Activated CD4-positive, alpha-beta T cell treated with anti-CD3 and anti-CD28 coated beads, Interleukin-2, amount 10 ng/mL, durations not matched to agents 7 days and 5 days (primary cell): ENCODE measurements around the gene C12orf60. TPM values are rescaled to one million over a fixed set of nuclear protein-coding genes. Genes with fewer than 3 reads are reported as not detected.

Experiments
- CTCF ChIA-PET: fragments of 350-600 bp; sonication (Branson Sonifier 250); formaldehyde crosslinking; loops from one replicate; lab custom pipeline; 2021; ENCODE audit warnings: antibody characterized with exemption; lab: Charles Lee
- POLR2A ChIA-PET: fragments of 350-600 bp; sonication (Branson Sonifier 250); formaldehyde crosslinking; loops from one replicate; lab custom pipeline; 2021; ENCODE audit warnings: antibody characterized with exemption; lab: Charles Lee
- DNase-seq: peaks from one replicate; pipeline ENCODE4 v3.0.0-alpha.2; 2020
- H3K27ac Mint-ChIP-seq: one replicate; pipeline ENCODE4 v1.8.0; 2021; ENCODE audit warnings: mild to moderate bottlenecking, moderate library complexity, mixed read lengths
- H3K27me3 Mint-ChIP-seq: one replicate; pipeline ENCODE4 v1.8.0; 2021; ENCODE audit warnings: mixed read lengths
- H3K36me3 Mint-ChIP-seq: one replicate; pipeline ENCODE4 v1.8.0; 2021; ENCODE audit warnings: low read depth, mixed read lengths
- H3K4me1 Mint-ChIP-seq: one replicate; pipeline ENCODE4 v1.8.0; 2021; ENCODE audit warnings: mixed read lengths
- H3K4me3 Mint-ChIP-seq: one replicate; pipeline ENCODE4 v1.8.0; 2021; ENCODE audit warnings: mild to moderate bottlenecking, moderate library complexity, mixed read lengths
- H3K9me3 Mint-ChIP-seq: one replicate; pipeline ENCODE4 v1.8.0; 2021; ENCODE audit warnings: mixed read lengths
- total RNA-seq, 2 experiments: library from RNA; stranded (reverse); gene quantifications; one replicate each; pipeline ENCODE4 v1.2.3, GENCODE V29; 2021

Gene C12orf60
- total RNA-seq, 2 experiments from 2014 or later: 1.00 to 1.3 TPM

GRCh38 chr12:14780859-14781258, 22.6 kb upstream of the C12orf60 start:
- peaks cover 13% of the 10 kb centered on the region for H3K36me3 Mint-ChIP-seq
- H3K9me3 Mint-ChIP-seq: no peaks in the 10 kb centered on the region
- ChIA-PET CTCF (interaction anchor here (0.7 to 2.2 kb wide), 3 partner anchors 8 to 24 kb away, joined by 3 to 6 read pairs (median 6); partner anchors contain the start of genes C12orf60 and WBP11), POLR2A (interaction anchor here (1.5 kb wide), 1 partner anchor 11 kb away, joined by 3 read pairs; no protein-coding TSS in a partner anchor)
- no peak overlapping the region for H3K27ac Mint-ChIP-seq
- H3K4me3 Mint-ChIP-seq: no peak overlapping the region
- DNase-seq: no peak
- peaks cover 25% of the 10 kb centered on the region for H3K4me1 Mint-ChIP-seq
- no peaks in the 10 kb centered on the region for H3K27me3 Mint-ChIP-seq

GRCh38 chr12:14781563-14781962, 21.9 kb upstream of the C12orf60 start:
- Mint-ChIP-seq H3K9me3 (no peaks in the 10 kb centered on the region), H3K36me3 (peaks cover 13% of the 10 kb centered on the region), H3K4me1 (peaks cover 18% of the 10 kb centered on the region), H3K27me3 (no peaks in the 10 kb centered on the region), H3K4me3 (no peak overlapping the region), H3K27ac (no peak overlapping the region)
- ChIA-PET CTCF (interaction anchor here (0.6 to 2.2 kb wide), 6 partner anchors 8 to 23 kb away, joined by 3 to 6 read pairs (median 4); partner anchors contain the start of genes C12orf60 and WBP11), POLR2A (interaction anchor here (1.5 kb wide), 1 partner anchor 12 kb away, joined by 3 read pairs; no protein-coding TSS in a partner anchor)
- DNase-seq: no peak

GRCh38 chr12:14782756-14783155, 20.7 kb upstream of the C12orf60 start:
- Mint-ChIP-seq H3K9me3 (no peaks in the 10 kb centered on the region), H3K4me3 (no peak overlapping the region), H3K4me1 (peaks cover 14% of the 10 kb centered on the region), H3K27me3 (no peaks in the 10 kb centered on the region), H3K36me3 (peaks cover 23% of the 10 kb centered on the region), H3K27ac (no peak overlapping the region)
- DNase-seq: no peak
- ChIA-PET POLR2A (no interaction called here), CTCF (interaction anchor here (1.1 to 2.7 kb wide), 3 partner anchors 8 to 21 kb away, joined by 5 to 19 read pairs (median 6); partner anchors contain the start of genes C12orf60 and WBP11)

- POLR2A ChIA-PET: no interaction called here
- H3K36me3 Mint-ChIP-seq: peaks cover 33% of the 10 kb centered on the region
- H3K4me1 Mint-ChIP-seq: peaks cover 14% of the 10 kb centered on the region
- DNase-seq: no peak
- H3K27ac Mint-ChIP-seq: no peak overlapping the region
- no peaks in the 10 kb centered on the region for H3K9me3 Mint-ChIP-seq
- CTCF ChIA-PET: interaction anchor here (0.9 to 2.7 kb wide), 3 partner anchors 10 to 41 kb away, joined by 3 to 19 read pairs (median 6); partner anchors contain the start of genes C12orf60 and WBP11
- no peak overlapping the region for H3K4me3 Mint-ChIP-seq
- H3K27me3 Mint-ChIP-seq: no peaks in the 10 kb centered on the region
Observed at GRCh38 chr12:14784471-14784870, 19.0 kb upstream of the C12orf60 start.

- no peak for DNase-seq
- Mint-ChIP-seq H3K4me1 (peaks cover 6% of the 10 kb centered on the region), H3K4me3 (no peak overlapping the region), H3K27ac (no peak overlapping the region), H3K27me3 (no peaks in the 10 kb centered on the region), H3K36me3 (peaks cover 44% of the 10 kb centered on the region), H3K9me3 (no peaks in the 10 kb centered on the region)
- ChIA-PET CTCF (interaction anchor here (0.9 to 2.7 kb wide), 3 partner anchors 9 to 14 kb away, joined by 3 to 19 read pairs (median 4); a partner anchor contains a TSS), POLR2A (no interaction called here)
Observed at GRCh38 chr12:14785568-14785967, 17.9 kb upstream of the C12orf60 start.

- H3K4me1 Mint-ChIP-seq: peaks cover 4% of the 10 kb centered on the region
- no peak for DNase-seq
- H3K36me3 Mint-ChIP-seq: peaks cover 81% of the 10 kb centered on the region
- ChIA-PET CTCF (interaction anchor here (0.5 to 0.7 kb wide), 2 partner anchors 30 to 201 kb away, joined by 3 read pairs; no protein-coding TSS in a partner anchor), POLR2A (no interaction called here)
- H3K9me3 Mint-ChIP-seq: no peaks in the 10 kb centered on the region
- no peak overlapping the region for H3K4me3 Mint-ChIP-seq
- H3K27me3 Mint-ChIP-seq: no peaks in the 10 kb centered on the region
- H3K27ac Mint-ChIP-seq: no peak overlapping the region
Observed at GRCh38 chr12:14795028-14795448, 8.4 kb upstream of the C12orf60 start.

DNA sequence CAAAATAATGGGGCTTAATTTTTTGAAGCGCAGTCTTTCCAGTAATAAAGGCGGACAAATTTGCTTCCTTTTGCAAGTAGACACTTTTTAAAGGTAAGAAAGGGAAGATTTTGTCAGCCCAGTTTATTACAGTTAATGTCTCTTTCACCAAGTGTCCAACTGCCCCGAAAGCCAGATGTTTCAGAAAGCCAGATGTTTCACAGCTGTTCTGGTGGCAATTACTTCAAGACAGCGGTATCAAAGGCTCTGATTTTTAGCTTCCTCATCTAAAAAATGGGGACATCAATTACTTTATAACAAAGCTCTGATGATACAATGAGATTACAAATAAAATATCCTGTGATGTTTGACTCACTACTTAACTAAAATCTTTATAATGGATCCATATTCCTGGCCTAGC, 1.2 kb upstream of the C12orf60 start:
- H3K27ac Mint-ChIP-seq: no peak overlapping the region
- H3K9me3 Mint-ChIP-seq: no peaks in the 10 kb centered on the region
- CTCF ChIA-PET: interaction anchor here (0.8 to 2.5 kb wide), 7 partner anchors 9 to 31 kb away, joined by 3 to 15 read pairs (median 5); a partner anchor contains a TSS
- H3K27me3 Mint-ChIP-seq: no peaks in the 10 kb centered on the region
- H3K4me3 Mint-ChIP-seq: no peak overlapping the region
- H3K4me1 Mint-ChIP-seq: peaks cover 22% of the 10 kb centered on the region
- POLR2A ChIA-PET: interaction anchor here (2.1 kb wide), 2 partner anchors 28 to 32 kb away, joined by 11 to 18 read pairs; a partner anchor contains a TSS
- peaks cover 29% of the 10 kb centered on the region for H3K36me3 Mint-ChIP-seq
- DNase-seq: no peak

DNA sequence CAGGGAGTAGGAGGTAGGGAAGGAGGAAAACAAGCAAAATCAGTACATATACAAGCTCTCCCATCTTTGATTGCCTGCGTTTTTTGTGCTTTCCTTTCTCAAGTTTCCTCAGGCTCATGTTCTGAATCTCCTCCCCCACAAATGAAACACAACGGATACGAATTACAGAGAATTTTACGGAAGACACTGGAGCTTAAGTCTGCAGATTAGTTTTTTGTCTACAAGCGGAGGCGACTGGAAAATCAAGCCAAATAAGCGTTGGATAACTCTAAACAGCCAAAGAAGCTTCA, 804 bp upstream of the C12orf60 start:
- Mint-ChIP-seq H3K36me3 (peaks cover 25% of the 10 kb centered on the region), H3K27me3 (no peaks in the 10 kb centered on the region), H3K4me1 (peaks cover 21% of the 10 kb centered on the region), H3K4me3 (no peak overlapping the region), H3K9me3 (no peaks in the 10 kb centered on the region), H3K27ac (no peak overlapping the region)
- DNase-seq: no peak
- CTCF ChIA-PET: interaction anchor here (1.2 to 2.5 kb wide), 7 partner anchors 10 to 34 kb away, joined by 3 to 15 read pairs (median 6); a partner anchor contains a TSS
- POLR2A ChIA-PET: interaction anchor here (2.1 kb wide), 2 partner anchors 28 to 32 kb away, joined by 11 to 18 read pairs; a partner anchor contains a TSS

GRCh38 chr12:14803830-14804160, 325 bp downstream of the C12orf60 start:
- CTCF ChIA-PET: interaction anchor here (0.9 to 2.5 kb wide), 7 partner anchors 11 to 35 kb away, joined by 3 to 15 read pairs (median 6); a partner anchor contains a TSS

GRCh38 chr12:14810167-14810952, 6.9 kb downstream of the C12orf60 start:
- no peak for DNase-seq
- Mint-ChIP-seq H3K36me3 (no peaks in the 10 kb centered on the region), H3K4me3 (no peak overlapping the region), H3K27me3 (no peaks in the 10 kb centered on the region), H3K4me1 (peaks cover 16% of the 10 kb centered on the region), H3K9me3 (no peaks in the 10 kb centered on the region), H3K27ac (no peak overlapping the region)
- ChIA-PET POLR2A (no interaction called here), CTCF (interaction anchor here (0.8 to 1.5 kb wide), 4 partner anchors 9 to 41 kb away, joined by 3 to 4 read pairs (median 3); no protein-coding TSS in a partner anchor)

More at GRCh38 chr12:14803830-14804160, 325 bp downstream of the C12orf60 start:
- H3K27ac Mint-ChIP-seq: no peak overlapping the region
- H3K36me3 Mint-ChIP-seq: peaks cover 14% of the 10 kb centered on the region
- peaks cover 20% of the 10 kb centered on the region for H3K4me1 Mint-ChIP-seq
- H3K27me3 Mint-ChIP-seq: no peaks in the 10 kb centered on the region
- no peak for DNase-seq
- no peak overlapping the region for H3K4me3 Mint-ChIP-seq
- H3K9me3 Mint-ChIP-seq: no peaks in the 10 kb centered on the region
- POLR2A ChIA-PET: interaction anchor here (1.0 to 2.1 kb wide), 3 partner anchors 29 to 156 kb away, joined by 3 to 18 read pairs (median 11); a partner anchor contains a TSS

GRCh38 chr12:14810953-14811483, 7.5 kb downstream of the C12orf60 start:
- H3K27me3 Mint-ChIP-seq: no peaks in the 10 kb centered on the region
- no peaks in the 10 kb centered on the region for H3K36me3 Mint-ChIP-seq
- no peak overlapping the region for H3K4me3 Mint-ChIP-seq
- POLR2A ChIA-PET: no interaction called here
- CTCF ChIA-PET: interaction anchor here (0.8 to 1.5 kb wide), 4 partner anchors 9 to 185 kb away, joined by 3 to 4 read pairs (median 3); no protein-coding TSS in a partner anchor
- peak; percentile 11 for DNase-seq
- no peak overlapping the region for H3K27ac Mint-ChIP-seq
- H3K4me1 Mint-ChIP-seq: peaks cover 12% of the 10 kb centered on the region
- H3K9me3 Mint-ChIP-seq: no peaks in the 10 kb centered on the region

GRCh38 chr12:14811486-14811885, 8.0 kb downstream of the C12orf60 start:
- no peaks in the 10 kb centered on the region for H3K36me3 Mint-ChIP-seq
- H3K4me3 Mint-ChIP-seq: no peak overlapping the region
- no peaks in the 10 kb centered on the region for H3K27me3 Mint-ChIP-seq
- POLR2A ChIA-PET: no interaction called here
- CTCF ChIA-PET: interaction anchor here (0.8 to 1.5 kb wide), 4 partner anchors 10 to 184 kb away, joined by 3 to 4 read pairs (median 3); no protein-coding TSS in a partner anchor
- H3K4me1 Mint-ChIP-seq: peaks cover 12% of the 10 kb centered on the region
- no peaks in the 10 kb centered on the region for H3K9me3 Mint-ChIP-seq
- no peak for DNase-seq
- H3K27ac Mint-ChIP-seq: no peak overlapping the region
